ENCODE measurements around the gene RRAGB. TPM values are rescaled to one million over a fixed set of nuclear protein-coding genes. Genes with fewer than 3 reads are reported as not detected.

Gene RRAGB
- total RNA-seq, 1 experiment from 2014 or later: 10.8 TPM

- Histone ChIP-seq H3K4me3 (ENCODE audit: low read depth, low read length) (no peak overlapping the region), H3K4me1 (no peaks in the 10 kb centered on the region), H3K27me3 (replicated peaks; ENCODE audit: control insufficient read depth, insufficient read depth, low read length) (no peaks in the 10 kb centered on the region), H3K36me3 (ENCODE audit: control insufficient read depth, insufficient read depth, low read length) (no peaks in the 10 kb centered on the region), H3K9me3 (no peaks in the 10 kb centered on the region)
- ChIA-PET CTCF (no interaction called here), POLR2A (no interaction called here)
- no peaks in the 10 kb centered on the region for H3K36me3 Mint-ChIP-seq (ENCODE audit: insufficient read depth, unreplicated experiment)
- peak in 1 of 2 experiments; percentile 1 for DNase-seq
- H3K4me1 Mint-ChIP-seq (ENCODE audit: low read depth, unreplicated experiment): no peaks in the 10 kb centered on the region
- intact Hi-C loops (cut with micrococcal nuclease; ENCODE audit: unreplicated experiment): no loop called here
- H3K4me3 Mint-ChIP-seq (ENCODE audit: unreplicated experiment): no peak overlapping the region
- no TSS peak for BruUV-seq (replicated peaks)
- H3K27ac Mint-ChIP-seq (ENCODE audit: unreplicated experiment): no peak overlapping the region
- no peaks in the 10 kb centered on the region for H3K27me3 Mint-ChIP-seq (ENCODE audit: insufficient read depth, unreplicated experiment)
- H3K9me3 Mint-ChIP-seq (ENCODE audit: unreplicated experiment): peaks cover 9% of the 10 kb centered on the region
- no peak for TF ChIP-seq CTCF (IDR thresholded peaks at IDR 0.05; ENCODE audit: insufficient read depth in 1 of 2, low read depth in 1 of 2, low read length in 1 of 2, severe bottlenecking in 1 of 2, unreplicated experiment in 1 of 2)
Measured at GRCh38 chrX:55709735-55710134, 7.8 kb upstream of the RRAGB start.

GRCh38 chrX:55710701-55711100 is 6.8 kb upstream of the RRAGB start:
- no peaks in the 10 kb centered on the region for H3K4me1 ChIP-seq
- H3K4me1 Mint-ChIP-seq (ENCODE audit: low read depth, unreplicated experiment): no peaks in the 10 kb centered on the region
- no peaks in the 10 kb centered on the region for H3K36me3 Mint-ChIP-seq (ENCODE audit: insufficient read depth, unreplicated experiment)
- no peaks in the 10 kb centered on the region for H3K36me3 ChIP-seq (ENCODE audit: control insufficient read depth, insufficient read depth, low read length)
- H3K27me3 ChIP-seq (replicated peaks; ENCODE audit: control insufficient read depth, insufficient read depth, low read length): no peaks in the 10 kb centered on the region
- no peak for DNase-seq
- no peak overlapping the region for H3K27ac Mint-ChIP-seq (ENCODE audit: unreplicated experiment)
- no peaks in the 10 kb centered on the region for H3K9me3 ChIP-seq
- H3K9me3 Mint-ChIP-seq (ENCODE audit: unreplicated experiment): peaks cover under 1% of the 10 kb centered on the region
- no peaks in the 10 kb centered on the region for H3K27me3 Mint-ChIP-seq (ENCODE audit: insufficient read depth, unreplicated experiment)
- ChIA-PET CTCF (no interaction called here), POLR2A (no interaction called here)
- TF ChIP-seq CTCF (IDR thresholded peaks at IDR 0.05; ENCODE audit: insufficient read depth in 1 of 2, low read depth in 1 of 2, low read length in 1 of 2, severe bottlenecking in 1 of 2, unreplicated experiment in 1 of 2): no peak
- BruUV-seq (replicated peaks): no TSS peak
- intact Hi-C loops (cut with micrococcal nuclease; ENCODE audit: unreplicated experiment): no loop called here
- no peak overlapping the region for H3K4me3 Mint-ChIP-seq (ENCODE audit: unreplicated experiment)
- no peak overlapping the region for H3K4me3 ChIP-seq (ENCODE audit: low read depth, low read length)

- intact Hi-C loops (cut with micrococcal nuclease; ENCODE audit: unreplicated experiment): no loop called here
Measured at GRCh38 chrX:55713631-55714030, 3.9 kb upstream of the RRAGB start.

More at GRCh38 chrX:55713631-55714030, 3.9 kb upstream of the RRAGB start:
- no TSS peak for BruUV-seq (replicated peaks)
- Histone ChIP-seq H3K27me3 (replicated peaks; ENCODE audit: control insufficient read depth, insufficient read depth, low read length) (no peaks in the 10 kb centered on the region), H3K4me1 (no peaks in the 10 kb centered on the region), H3K4me3 (ENCODE audit: low read depth, low read length) (no peak overlapping the region), H3K36me3 (ENCODE audit: control insufficient read depth, insufficient read depth, low read length) (no peaks in the 10 kb centered on the region), H3K9me3 (no peaks in the 10 kb centered on the region)
- no peaks in the 10 kb centered on the region for H3K9me3 Mint-ChIP-seq (ENCODE audit: unreplicated experiment)
- H3K4me1 Mint-ChIP-seq (ENCODE audit: low read depth, unreplicated experiment): peaks cover 7% of the 10 kb centered on the region
- DNase-seq: no peak
- no peak for TF ChIP-seq CTCF (IDR thresholded peaks at IDR 0.05; ENCODE audit: insufficient read depth in 1 of 2, low read depth in 1 of 2, low read length in 1 of 2, severe bottlenecking in 1 of 2, unreplicated experiment in 1 of 2)
- H3K27me3 Mint-ChIP-seq (ENCODE audit: insufficient read depth, unreplicated experiment): no peaks in the 10 kb centered on the region
- POLR2A ChIA-PET: no interaction called here
- no peak overlapping the region for H3K27ac Mint-ChIP-seq (ENCODE audit: unreplicated experiment)
- CTCF ChIA-PET: no interaction called here
- peaks cover 6% of the 10 kb centered on the region for H3K36me3 Mint-ChIP-seq (ENCODE audit: insufficient read depth, unreplicated experiment)
- no peak overlapping the region for H3K4me3 Mint-ChIP-seq (ENCODE audit: unreplicated experiment)
